MCF 10A (cell line): ENCODE data around the gene OR1F1. TPM values are rescaled to one million over a fixed set of nuclear protein-coding genes. Genes with fewer than 3 reads are reported as not detected.

ENCODE experiments used
- BruUV-seq: library from RNA; stranded (reverse); fragments of 400-500 nt; replicated peaks from 2 replicates; lab custom pipeline; 2021; lab: Mats Ljungman, UMichigan
- CTCF ChIA-PET: fragments of 300-600 bp; sonication (Branson Sonifier 250); formaldehyde crosslinking; extraction: SDS; loops from one replicate; lab custom pipeline; 2021; ENCODE audit warnings: antibody characterized with exemption, inconsistent platforms; lab: Yijun Ruan, JAX
- POLR2A ChIA-PET: fragments of 300-600, 350-650 bp; sonication (Branson Sonifier 250); formaldehyde crosslinking; extraction: SDS; loops from one replicate; lab custom pipeline; 2020; ENCODE audit warnings: antibody characterized with exemption, inconsistent platforms; lab: Yijun Ruan, JAX
- DNase-seq: peaks from one replicate; pipeline ENCODE4 v3.0.0-alpha.2; 2018; ENCODE audit not compliant: unreplicated experiment
- H3K27ac Mint-ChIP-seq: one replicate; pipeline ENCODE4 v1.8.0; 2022; ENCODE audit warnings: mild to moderate bottlenecking, low read depth, mixed read lengths; ENCODE audit not compliant: unreplicated experiment
- H3K27me3 Mint-ChIP-seq: one replicate; pipeline ENCODE4 v1.8.0; 2022; ENCODE audit warnings: mixed read lengths; ENCODE audit not compliant: insufficient read depth, unreplicated experiment
- H3K36me3 Mint-ChIP-seq: one replicate; pipeline ENCODE4 v1.8.0; 2022; ENCODE audit warnings: mild to moderate bottlenecking, moderate library complexity, mixed read lengths; ENCODE audit not compliant: insufficient read depth, unreplicated experiment
- H3K4me1 Mint-ChIP-seq: one replicate; pipeline ENCODE4 v1.8.0; 2022; ENCODE audit warnings: mixed read lengths; ENCODE audit not compliant: insufficient read depth, unreplicated experiment
- H3K4me3 Mint-ChIP-seq: one replicate; pipeline ENCODE4 v1.8.0; 2022; ENCODE audit warnings: mild to moderate bottlenecking, moderate library complexity, mixed read lengths; ENCODE audit not compliant: unreplicated experiment
- H3K9me3 Mint-ChIP-seq: one replicate; pipeline ENCODE4 v1.8.0; 2022; ENCODE audit warnings: mixed read lengths; ENCODE audit not compliant: unreplicated experiment
- CTCF ChIP-seq: fragments of 200-600 bp; IDR thresholded peaks from one replicate; pipeline ENCODE4 v1.8.0; 2022; ENCODE audit warnings: antibody characterized with exemption, mild to moderate bottlenecking; ENCODE audit not compliant: unreplicated experiment
- intact Hi-C: fragments of 100-400 bp; cut with micrococcal nuclease; formaldehyde crosslinking; loops from 2 replicates; pipeline ENCODE4 v1.14.1; 2022
- total RNA-seq: library from RNA; stranded (reverse); gene quantifications from 2 replicates; pipeline ENCODE4 v1.2.3, GENCODE V29; 2022

Gene OR1F1
- total RNA-seq, 1 experiment from 2014 or later = not detected

GRCh38 chr16:3243882-3244281, 55.9 kb downstream of the OR1F1 start:
- ChIA-PET POLR2A (no interaction called here), CTCF (no interaction called here)
- intact Hi-C loops = no loop called here
- Mint-ChIP-seq H3K36me3 (no peaks in the 10 kb centered on the region), H3K4me1 (peaks cover 6% of the 10 kb centered on the region), H3K9me3 (peaks cover 5% of the 10 kb centered on the region), H3K4me3 (no peak overlapping the region), H3K27me3 (no peaks in the 10 kb centered on the region), H3K27ac (no peak overlapping the region)
- TF ChIP-seq CTCF = no peak
- BruUV-seq = no TSS peak
- DNase-seq = peak; percentile 59

- POLR2A ChIA-PET = no interaction called here
- intact Hi-C loops = no loop called here
- no peak for DNase-seq
- H3K27me3 Mint-ChIP-seq = no peaks in the 10 kb centered on the region
- H3K36me3 Mint-ChIP-seq = peaks cover under 1% of the 10 kb centered on the region
- H3K27ac Mint-ChIP-seq = no peak overlapping the region
- H3K4me1 Mint-ChIP-seq = peaks cover 6% of the 10 kb centered on the region
- CTCF ChIA-PET = no interaction called here
- H3K4me3 Mint-ChIP-seq = no peak overlapping the region
- H3K9me3 Mint-ChIP-seq = peaks cover 5% of the 10 kb centered on the region
- BruUV-seq = no TSS peak
- TF ChIP-seq CTCF = no peak
These were observed 58.0 kb downstream of the OR1F1 start for GRCh38 chr16:3246002-3246401.

- Mint-ChIP-seq H3K9me3 (peaks cover 5% of the 10 kb centered on the region), H3K4me1 (peaks cover 6% of the 10 kb centered on the region), H3K36me3 (peaks cover 5% of the 10 kb centered on the region), H3K4me3 (no peak overlapping the region), H3K27ac (no peak overlapping the region), H3K27me3 (no peaks in the 10 kb centered on the region)
- BruUV-seq = no TSS peak
- TF ChIP-seq CTCF = no peak
- POLR2A ChIA-PET = no interaction called here
- CTCF ChIA-PET = no interaction called here
- no peak for DNase-seq
- intact Hi-C loops = no loop called here
These were observed 58.9 kb downstream of the OR1F1 start for GRCh38 chr16:3246876-3247275.

GRCh38 chr16:3248596-3248995, 60.6 kb downstream of the OR1F1 start:
- H3K27me3 Mint-ChIP-seq = no peaks in the 10 kb centered on the region
- H3K27ac Mint-ChIP-seq = no peak overlapping the region
- no peaks in the 10 kb centered on the region for H3K4me1 Mint-ChIP-seq
- intact Hi-C loops = no loop called here
- H3K36me3 Mint-ChIP-seq = peaks cover 5% of the 10 kb centered on the region
- POLR2A ChIA-PET = interaction anchor here (0.8 kb wide), 1 partner anchor 12 kb away, joined by 3 read pairs; no protein-coding TSS in a partner anchor
- no peak for DNase-seq
- no peak overlapping the region for H3K4me3 Mint-ChIP-seq
- CTCF ChIA-PET = interaction anchor here (0.6 to 1.0 kb wide), 3 partner anchors 18 to 64 kb away, joined by 3 to 5 read pairs (median 3); no protein-coding TSS in a partner anchor
- BruUV-seq = no TSS peak
- TF ChIP-seq CTCF = no peak
- peaks cover 5% of the 10 kb centered on the region for H3K9me3 Mint-ChIP-seq
